HCT116 (cell line): ENCODE measurements around the gene ASAP2. TPM values are rescaled to one million over a fixed set of nuclear protein-coding genes. Genes with fewer than 3 reads are reported as not detected.

Experiments
- ATAC-seq: fragments of 200-7000 bp; cut with Tn5 transposase; 2 replicates; pipeline ENCODE4 v1.9.1; 2020; ENCODE audit warnings: mild to moderate bottlenecking, moderate library complexity
- BruUV-seq: library from RNA; stranded (reverse); fragments of 400-500 nt; replicated peaks from 2 replicates; lab custom pipeline; 2021; lab: Mats Ljungman, UMichigan
- CTCF ChIA-PET: fragments of 300-600 bp; sonication (Branson Sonifier 250); formaldehyde crosslinking; loops from one replicate; lab custom pipeline; 2021; ENCODE audit warnings: antibody characterized with exemption; lab: Charles Lee
- POLR2A ChIA-PET: fragments of 300-600, 350-600 bp; sonication (Branson Sonifier 250); formaldehyde crosslinking; loops from one replicate; lab custom pipeline; 2021; ENCODE audit warnings: antibody characterized with exemption; lab: Charles Lee
- RAD21 ChIA-PET, 2 experiments: fragments of 300-600 bp; sonication (Branson Sonifier 250); formaldehyde crosslinking; loops; one replicate each; lab custom pipeline; 2023; ENCODE audit warnings: low total read pairs in 2 of 2; ENCODE audit not compliant: uncharacterized antibody in 2 of 2, unreplicated experiment in 2 of 2, low non-redundant PET in 1 of 2; lab: Charles Lee
- DNase-seq: peaks from one replicate; pipeline ENCODE4 v3.0.0-alpha.2; 2010; ENCODE audit warnings: low read depth, low spot score
- H2AFZ ChIP-seq: fragments of 200-600 bp; shearing (Covaris generic), sonication (generic); 2 replicates; pipeline ENCODE4 v1.6.1; 2017; ENCODE audit warnings: low read depth, mixed run types, mixed read lengths, antibody characterized with exemption, low read length; ENCODE audit not compliant: poor library complexity, severe bottlenecking
- H3K27ac ChIP-seq: 2 replicates; pipeline ENCODE4 v1.5.1; 2012; ENCODE audit warnings: low read depth, low read length
- H3K27me3 ChIP-seq: fragments of 200-600 bp; sonication (generic); 2 replicates; pipeline ENCODE4 v1.6.1; 2016; ENCODE audit warnings: mixed run types, low read length, mixed read lengths; ENCODE audit not compliant: insufficient read depth
- H3K36me3 ChIP-seq, 2 experiments: fragments of 200-500 bp in 1 of 2; fragments of 200-600 bp in 1 of 2; sonication (Bioruptor generic) in 1 of 2; sonication (generic) in 1 of 2; 2 replicates each; pipeline versions ENCODE4 v1.5.1 to v1.6.1; 2014 to 2016; ENCODE audit warnings: low read length in 2 of 2, inconsistent platforms in 1 of 2, mixed read lengths in 1 of 2, mixed run types in 1 of 2; ENCODE audit not compliant: insufficient read depth in 2 of 2, control insufficient read depth in 1 of 2
- H3K4me1 ChIP-seq, 2 experiments: fragments of 200-600 bp in 1 of 2; sonication (generic) in 1 of 2; 2 replicates each; pipeline versions ENCODE4 v1.5.1 to v1.6.1; 2012 to 2017; ENCODE audit warnings: low read length in 2 of 2, inconsistent platforms in 1 of 2, mild to moderate bottlenecking in 1 of 2, mixed read lengths in 1 of 2, mixed run types in 1 of 2, moderate library complexity in 1 of 2; ENCODE audit not compliant: insufficient read depth in 2 of 2, control insufficient read depth in 1 of 2
- H3K4me2 ChIP-seq: fragments of 200-600 bp; sonication (generic); 2 replicates; pipeline ENCODE4 v1.6.1; 2017; ENCODE audit warnings: mixed run types, low read length, mixed read lengths
- H3K4me3 ChIP-seq, 2 experiments: fragments of 200-600 bp in 1 of 2; sonication (generic) in 1 of 2; replicated peaks in 1 of 2; 2 replicates each; pipeline ENCODE4 v1.5.1; 2011 to 2016; ENCODE audit warnings: low read length in 2 of 2, control low read depth in 1 of 2, low read depth in 1 of 2, mild to moderate bottlenecking in 1 of 2, mixed read lengths in 1 of 2, mixed run types in 1 of 2
- H3K79me2 ChIP-seq: fragments of 200-600 bp; sonication (generic); 2 replicates; pipeline ENCODE4 v1.6.1; 2017; ENCODE audit warnings: mild to moderate bottlenecking, mixed run types, low read length, moderate library complexity, mixed read lengths; ENCODE audit not compliant: insufficient read depth
- H3K9ac ChIP-seq: fragments of 200-600 bp; sonication (generic); 2 replicates; pipeline ENCODE4 v1.6.1; 2016; ENCODE audit warnings: low read length, mixed read lengths
- H3K9me2 ChIP-seq: fragments of 200-600 bp; sonication (generic), shearing (Covaris generic); 2 replicates; pipeline ENCODE4 v1.6.1; 2017; ENCODE audit warnings: mixed run types, mild to moderate bottlenecking, moderate library complexity; ENCODE audit not compliant: insufficient read depth
- H3K9me3 ChIP-seq, 2 experiments: fragments of 200-500 bp in 1 of 2; fragments of 200-600 bp in 1 of 2; sonication (Bioruptor generic) in 1 of 2; sonication (generic) in 1 of 2; 2 replicates each; pipeline ENCODE4 v1.6.1; 2014 to 2017; ENCODE audit warnings: low read length in 2 of 2, mixed read lengths in 2 of 2, inconsistent platforms in 1 of 2, low read depth in 1 of 2, mild to moderate bottlenecking in 1 of 2, mixed run types in 1 of 2, moderate library complexity in 1 of 2; ENCODE audit not compliant: control insufficient read depth in 1 of 2, insufficient read depth in 1 of 2
- H4K20me1 ChIP-seq: fragments of 200-600 bp; sonication (generic), shearing (Covaris generic); 2 replicates; pipeline ENCODE4 v1.6.1; 2017; ENCODE audit warnings: mixed run types, mild to moderate bottlenecking, moderate library complexity; ENCODE audit not compliant: insufficient read depth
- CEBPB ChIP-seq: IDR thresholded peaks from 2 replicates; pipeline ENCODE4 v1.6.1; 2012; ENCODE audit warnings: low read depth
- EGR1 ChIP-seq: IDR thresholded peaks from 2 replicates; pipeline ENCODE4 v1.6.1; 2012; ENCODE audit warnings: low read depth
- ELF1 ChIP-seq: IDR thresholded peaks from 2 replicates; pipeline ENCODE4 v1.6.1; 2012; ENCODE audit warnings: low read depth, borderline replicate concordance
- EZH2 ChIP-seq: fragments of 200-600 bp; sonication (generic); IDR thresholded peaks from 2 replicates; pipeline ENCODE4 v1.6.1; 2017; ENCODE audit warnings: antibody characterized with exemption, mixed run types
- FOSL1 ChIP-seq: IDR thresholded peaks from 2 replicates; pipeline ENCODE4 v1.6.1; 2012; ENCODE audit warnings: low read depth
- POLR2AphosphoS5 ChIP-seq: IDR thresholded peaks from 2 replicates; pipeline ENCODE4 v1.6.1; 2011; ENCODE audit warnings: mild to moderate bottlenecking, low read depth, low read length, moderate library complexity
- RAD21 ChIP-seq: IDR thresholded peaks from 2 replicates; pipeline ENCODE4 v1.6.1; 2012; ENCODE audit warnings: low read depth, mild to moderate bottlenecking
- SIN3A ChIP-seq: IDR thresholded peaks from 2 replicates; pipeline ENCODE4 v1.6.1; 2012; ENCODE audit warnings: low read depth
- SP1 ChIP-seq: IDR thresholded peaks from 2 replicates; pipeline ENCODE4 v1.6.1; 2012; ENCODE audit warnings: low read depth
- SRF ChIP-seq: IDR thresholded peaks from 2 replicates; pipeline ENCODE4 v1.6.1; 2012; ENCODE audit warnings: low read depth
- YY1 ChIP-seq: IDR thresholded peaks from 2 replicates; pipeline ENCODE4 v1.6.1; 2011; ENCODE audit warnings: low read length, low read depth, moderate library complexity, mild to moderate bottlenecking; ENCODE audit not compliant: insufficient replicate concordance; ENCODE audit errors: extremely low read depth
- ZFX ChIP-seq: fragments of 450-650 bp; IDR thresholded peaks from 2 replicates; pipeline ENCODE4 v1.6.1; 2017
- ZNF274 ChIP-seq: fragments of 200-500 bp; sonication (Bioruptor generic); IDR thresholded peaks from 2 replicates; pipeline ENCODE4 v1.6.1; 2014; ENCODE audit warnings: mild to moderate bottlenecking, low read depth, low read length, inconsistent platforms
- intact Hi-C: fragments of 100-400 bp; cut with micrococcal nuclease; formaldehyde crosslinking; loops from 2 replicates; pipeline ENCODE4 v1.10.0; 2022
- total RNA-seq: library from RNA; stranded (reverse); gene quantifications from one replicate; pipeline ENCODE4 v1.2.1, GENCODE V29; 2021; ENCODE audit not compliant: unreplicated experiment
- TF ChIP-seq, protein P1 (sequence below): IDR thresholded peaks from 2 replicates; pipeline ENCODE4 v1.6.1; 2012; ENCODE audit warnings: low read depth
- TF ChIP-seq, protein P2 (sequence below): IDR thresholded peaks from 2 replicates; pipeline ENCODE4 v1.6.1; 2011; ENCODE audit warnings: mild to moderate bottlenecking, low read length, moderate library complexity; ENCODE audit not compliant: insufficient replicate concordance; ENCODE audit errors: extremely low read depth
- TF ChIP-seq, protein P3 (sequence below): IDR thresholded peaks from 2 replicates; pipeline ENCODE4 v1.6.1; 2012

The ASAP2 gene
- total RNA-seq, 1 experiment from 2014 or later = 16.5 TPM

DNA sequence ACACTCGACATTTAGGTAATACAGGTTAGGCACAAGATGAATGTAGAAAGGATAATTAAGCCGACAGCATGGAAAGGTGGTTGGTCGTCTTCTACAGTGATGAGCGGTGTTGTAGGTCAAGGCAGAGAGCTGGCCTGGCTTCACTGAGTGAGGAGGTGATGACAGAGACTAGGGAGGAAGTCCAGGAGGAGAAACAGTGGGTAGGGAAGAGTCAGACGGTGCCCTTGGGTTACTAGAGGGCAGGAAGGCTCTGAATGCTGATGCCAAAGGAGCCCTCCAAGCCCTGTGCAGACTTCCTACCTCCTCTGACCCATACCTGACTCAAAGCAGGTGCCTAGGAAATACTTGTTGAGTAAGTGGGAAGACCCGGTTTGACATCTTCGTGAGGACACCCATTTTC lies 116.0 kb downstream of the ASAP2 start:
- Histone ChIP-seq H2AFZ (no peak overlapping the region), H3K36me3 (no peaks in the 10 kb centered on the region), H3K79me2 (no peaks in the 10 kb centered on the region), H3K9me3 (no peaks in the 10 kb centered on the region), H4K20me1 (no peaks in the 10 kb centered on the region), H3K4me2 (no peak overlapping the region), H3K9ac (no peak overlapping the region), H3K9me2 (no peaks in the 10 kb centered on the region), H3K4me1 (peaks cover 0 to 5% of the 10 kb centered on the region in 2 experiments; a peak in 2 of 4 replicates), H3K27ac (no peak overlapping the region), H3K4me3 (no peak overlapping the region), H3K27me3 (no peaks in the 10 kb centered on the region)
- ChIA-PET POLR2A (no interaction called here), RAD21 (no interaction called here), CTCF (no interaction called here)
- ATAC-seq = no peak
- no peak for DNase-seq
- intact Hi-C loops = no loop called here
- no peak for TF ChIP-seq RAD21
- TF ChIP-seq SIN3A = no peak
- TF ChIP-seq SRF = no peak
- TF ChIP-seq CEBPB = no peak
- no TSS peak for BruUV-seq

DNA sequence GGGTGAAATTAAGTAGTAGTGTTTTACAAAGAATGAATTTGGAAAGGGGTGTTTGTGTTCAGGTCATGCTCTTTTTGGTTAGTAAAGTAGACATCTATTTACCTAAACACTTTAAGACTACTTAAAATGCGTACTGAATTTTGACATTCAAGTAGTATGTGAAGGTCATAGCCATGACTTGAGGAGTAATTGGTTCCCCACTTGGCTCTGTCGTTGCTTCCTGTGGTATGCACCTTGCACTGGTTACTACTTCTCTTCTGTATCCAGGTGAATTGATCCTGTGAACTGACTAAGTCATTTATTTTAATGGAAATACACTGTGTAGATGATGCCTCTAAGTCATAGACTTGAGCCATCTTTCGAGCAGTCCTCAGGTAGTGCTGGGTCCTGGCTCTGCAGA lies 118.8 kb downstream of the ASAP2 start:
- Histone ChIP-seq H2AFZ (no peak overlapping the region), H3K4me3 (no peak overlapping the region), H3K27me3 (no peaks in the 10 kb centered on the region), H3K4me1 (peaks cover 0 to 5% of the 10 kb centered on the region in 2 experiments; a peak in 2 of 4 replicates), H3K36me3 (no peaks in the 10 kb centered on the region), H3K27ac (no peak overlapping the region), H3K79me2 (no peaks in the 10 kb centered on the region), H3K9me2 (no peaks in the 10 kb centered on the region), H3K9ac (no peak overlapping the region), H4K20me1 (no peaks in the 10 kb centered on the region), H3K9me3 (no peaks in the 10 kb centered on the region), H3K4me2 (no peak overlapping the region)
- ChIA-PET POLR2A (no interaction called here), CTCF (no interaction called here), RAD21 (no interaction called here)
- intact Hi-C loops = no loop called here
- DNase-seq = no peak
- BruUV-seq = no TSS peak
- ATAC-seq = no peak
- TF ChIP-seq, protein P1, sequence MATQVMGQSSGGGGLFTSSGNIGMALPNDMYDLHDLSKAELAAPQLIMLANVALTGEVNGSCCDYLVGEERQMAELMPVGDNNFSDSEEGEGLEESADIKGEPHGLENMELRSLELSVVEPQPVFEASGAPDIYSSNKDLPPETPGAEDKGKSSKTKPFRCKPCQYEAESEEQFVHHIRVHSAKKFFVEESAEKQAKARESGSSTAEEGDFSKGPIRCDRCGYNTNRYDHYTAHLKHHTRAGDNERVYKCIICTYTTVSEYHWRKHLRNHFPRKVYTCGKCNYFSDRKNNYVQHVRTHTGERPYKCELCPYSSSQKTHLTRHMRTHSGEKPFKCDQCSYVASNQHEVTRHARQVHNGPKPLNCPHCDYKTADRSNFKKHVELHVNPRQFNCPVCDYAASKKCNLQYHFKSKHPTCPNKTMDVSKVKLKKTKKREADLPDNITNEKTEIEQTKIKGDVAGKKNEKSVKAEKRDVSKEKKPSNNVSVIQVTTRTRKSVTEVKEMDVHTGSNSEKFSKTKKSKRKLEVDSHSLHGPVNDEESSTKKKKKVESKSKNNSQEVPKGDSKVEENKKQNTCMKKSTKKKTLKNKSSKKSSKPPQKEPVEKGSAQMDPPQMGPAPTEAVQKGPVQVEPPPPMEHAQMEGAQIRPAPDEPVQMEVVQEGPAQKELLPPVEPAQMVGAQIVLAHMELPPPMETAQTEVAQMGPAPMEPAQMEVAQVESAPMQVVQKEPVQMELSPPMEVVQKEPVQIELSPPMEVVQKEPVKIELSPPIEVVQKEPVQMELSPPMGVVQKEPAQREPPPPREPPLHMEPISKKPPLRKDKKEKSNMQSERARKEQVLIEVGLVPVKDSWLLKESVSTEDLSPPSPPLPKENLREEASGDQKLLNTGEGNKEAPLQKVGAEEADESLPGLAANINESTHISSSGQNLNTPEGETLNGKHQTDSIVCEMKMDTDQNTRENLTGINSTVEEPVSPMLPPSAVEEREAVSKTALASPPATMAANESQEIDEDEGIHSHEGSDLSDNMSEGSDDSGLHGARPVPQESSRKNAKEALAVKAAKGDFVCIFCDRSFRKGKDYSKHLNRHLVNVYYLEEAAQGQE = no peak
- TF ChIP-seq ELF1 (no peak), ZFX (no peak), CEBPB (no peak), SRF (no peak), POLR2AphosphoS5 (no peak), RAD21 (no peak), FOSL1 (no peak), ZNF274 (no peak), YY1 (no peak), EZH2 (no peak), EGR1 (no peak), SP1 (no peak)
- TF ChIP-seq, protein P2, sequence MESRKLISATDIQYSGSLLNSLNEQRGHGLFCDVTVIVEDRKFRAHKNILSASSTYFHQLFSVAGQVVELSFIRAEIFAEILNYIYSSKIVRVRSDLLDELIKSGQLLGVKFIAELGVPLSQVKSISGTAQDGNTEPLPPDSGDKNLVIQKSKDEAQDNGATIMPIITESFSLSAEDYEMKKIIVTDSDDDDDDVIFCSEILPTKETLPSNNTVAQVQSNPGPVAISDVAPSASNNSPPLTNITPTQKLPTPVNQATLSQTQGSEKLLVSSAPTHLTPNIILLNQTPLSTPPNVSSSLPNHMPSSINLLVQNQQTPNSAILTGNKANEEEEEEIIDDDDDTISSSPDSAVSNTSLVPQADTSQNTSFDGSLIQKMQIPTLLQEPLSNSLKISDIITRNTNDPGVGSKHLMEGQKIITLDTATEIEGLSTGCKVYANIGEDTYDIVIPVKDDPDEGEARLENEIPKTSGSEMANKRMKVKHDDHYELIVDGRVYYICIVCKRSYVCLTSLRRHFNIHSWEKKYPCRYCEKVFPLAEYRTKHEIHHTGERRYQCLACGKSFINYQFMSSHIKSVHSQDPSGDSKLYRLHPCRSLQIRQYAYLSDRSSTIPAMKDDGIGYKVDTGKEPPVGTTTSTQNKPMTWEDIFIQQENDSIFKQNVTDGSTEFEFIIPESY = no peak
- TF ChIP-seq, protein P3, sequence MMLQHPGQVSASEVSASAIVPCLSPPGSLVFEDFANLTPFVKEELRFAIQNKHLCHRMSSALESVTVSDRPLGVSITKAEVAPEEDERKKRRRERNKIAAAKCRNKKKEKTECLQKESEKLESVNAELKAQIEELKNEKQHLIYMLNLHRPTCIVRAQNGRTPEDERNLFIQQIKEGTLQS = no peak
